Nephron progenitor cell (in vitro differentiated cells): ENCODE data around the gene NLRC5.
"Not testable (repeated sequence)": the region's sequence is repeated elsewhere in the genome, so short reads cannot be mapped to it uniquely, and the experiment has no call there.

Source experiments
- DNase-seq: peaks from one replicate; pipeline ENCODE4 v3.0.0; 2021
- H3K27ac Mint-ChIP-seq: 2 replicates; pipeline ENCODE4 v1.8.0; 2021; ENCODE audit warnings: mild to moderate bottlenecking, moderate library complexity, mixed read lengths
- H3K27me3 Mint-ChIP-seq: 2 replicates; pipeline ENCODE4 v1.8.0; 2021; ENCODE audit warnings: mild to moderate bottlenecking, low read depth, mixed read lengths; ENCODE audit not compliant: poor library complexity
- H3K36me3 Mint-ChIP-seq: 2 replicates; pipeline ENCODE4 v1.8.0; 2021; ENCODE audit warnings: low read depth, mixed read lengths
- H3K4me1 Mint-ChIP-seq: 2 replicates; pipeline ENCODE4 v1.8.0; 2021; ENCODE audit warnings: mixed read lengths
- H3K4me3 Mint-ChIP-seq: 2 replicates; pipeline ENCODE4 v1.8.0; 2021; ENCODE audit warnings: mild to moderate bottlenecking, moderate library complexity, mixed read lengths
- H3K9me3 Mint-ChIP-seq: 2 replicates; pipeline ENCODE4 v1.8.0; 2021; ENCODE audit warnings: mild to moderate bottlenecking, moderate library complexity, mixed read lengths
- CTCF ChIP-seq: fragments of 200-600 bp; sonication (generic); IDR thresholded peaks from 2 replicates; pipeline ENCODE4 v1.5.0; 2021; ENCODE audit warnings: antibody characterized with exemption

The NLRC5 gene

GRCh38 chr16:56983211-56983751 is 6.1 kb upstream of the NLRC5 start:
- no peak for TF ChIP-seq CTCF
- no peaks in the 10 kb centered on the region for H3K36me3 Mint-ChIP-seq

GRCh38 chr16:56984639-56985038 is 4.7 kb upstream of the NLRC5 start:
- no peak overlapping the region for H3K4me3 Mint-ChIP-seq
- H3K27me3 Mint-ChIP-seq = peaks cover 58% of the 10 kb centered on the region
- no peaks in the 10 kb centered on the region for H3K9me3 Mint-ChIP-seq
- DNase-seq = no peak
- H3K27ac Mint-ChIP-seq = no peak overlapping the region
- peaks cover 8% of the 10 kb centered on the region for H3K4me1 Mint-ChIP-seq
- TF ChIP-seq CTCF = no peak
- no peaks in the 10 kb centered on the region for H3K36me3 Mint-ChIP-seq

More at GRCh38 chr16:56983211-56983751, 6.1 kb upstream of the NLRC5 start:
- H3K27ac Mint-ChIP-seq = no peak overlapping the region
- H3K4me3 Mint-ChIP-seq = no peak overlapping the region
- no peak for DNase-seq
- no peaks in the 10 kb centered on the region for H3K9me3 Mint-ChIP-seq
- peaks cover 45% of the 10 kb centered on the region for H3K27me3 Mint-ChIP-seq
- peaks cover 3% of the 10 kb centered on the region for H3K4me1 Mint-ChIP-seq

- no peak for DNase-seq
- Mint-ChIP-seq H3K4me1 (peaks cover 15% of the 10 kb centered on the region), H3K4me3 (no peak overlapping the region), H3K9me3 (no peaks in the 10 kb centered on the region), H3K27me3 (peaks cover 66% of the 10 kb centered on the region), H3K27ac (no peak overlapping the region), H3K36me3 (no peaks in the 10 kb centered on the region)
- no peak for TF ChIP-seq CTCF
Observed at GRCh38 chr16:56985288-56985961, 3.9 kb upstream of the NLRC5 start.

GRCh38 chr16:56985962-56986360 is 3.4 kb upstream of the NLRC5 start:
- no peak for TF ChIP-seq CTCF
- peaks cover 15% of the 10 kb centered on the region for H3K4me1 Mint-ChIP-seq
- H3K36me3 Mint-ChIP-seq = no peaks in the 10 kb centered on the region
- H3K27ac Mint-ChIP-seq = no peak overlapping the region
- no peaks in the 10 kb centered on the region for H3K9me3 Mint-ChIP-seq
- H3K4me3 Mint-ChIP-seq = no peak overlapping the region
- DNase-seq = no peak
- H3K27me3 Mint-ChIP-seq = peaks cover 67% of the 10 kb centered on the region

- Mint-ChIP-seq H3K4me1 (peaks cover 15% of the 10 kb centered on the region), H3K27me3 (peaks cover 70% of the 10 kb centered on the region), H3K27ac (no peak overlapping the region), H3K36me3 (no peaks in the 10 kb centered on the region), H3K9me3 (no peaks in the 10 kb centered on the region), H3K4me3 (no peak overlapping the region)
- DNase-seq = no peak
- no peak for TF ChIP-seq CTCF
Observed at GRCh38 chr16:56986361-56986760, 3.0 kb upstream of the NLRC5 start.

GRCh38 chr16:56986908-56987307 is 2.4 kb upstream of the NLRC5 start:
- Mint-ChIP-seq H3K4me1 (peaks cover 15% of the 10 kb centered on the region), H3K27me3 (peaks cover 74% of the 10 kb centered on the region)
- DNase-seq, H3K36me3 Mint-ChIP-seq, H3K27ac Mint-ChIP-seq, H3K9me3 Mint-ChIP-seq, H3K4me3 Mint-ChIP-seq: not testable (repeated sequence)
